GM19023 (cell line): ENCODE data around the gene SLC30A1.
A peak's percentile ranks its signal among the peaks of the same experiment; 100 is the strongest.
"Not testable (repeated sequence)": the region's sequence is repeated elsewhere in the genome, so short reads cannot be mapped to it uniquely, and the experiment has no call there.

Source experiments
- ATAC-seq: cut with Tn5 transposase; IDR thresholded peaks from one replicate; pipeline ENCODE4 v1.9.1; 2021; ENCODE audit warnings: mild to moderate bottlenecking, moderate library complexity; ENCODE audit not compliant: unreplicated experiment

SLC30A1 gene

GRCh38 chr1:211578640-211579439 is at the start of gene SLC30A1:
Gene SLC30A1, minus strand, starts transcription at chr1:211579161. Its CDS starts 549 bp downstream, at chr1:211578612.
- ATAC-seq = peak; percentile 86

- ATAC-seq = no peak
Observed at GRCh38 chr1:211628417-211628816, 49.5 kb upstream of the SLC30A1 start.

GRCh38 chr1:211627259-211627658 is 48.3 kb upstream of the SLC30A1 start:
- no peak for ATAC-seq

- ATAC-seq = not testable (repeated sequence)
Observed at GRCh38 chr1:211625866-211626265, 46.9 kb upstream of the SLC30A1 start.

- no peak for ATAC-seq
Observed at GRCh38 chr1:211625040-211625439, 46.1 kb upstream of the SLC30A1 start.

GRCh38 chr1:211623515-211623914 is 44.6 kb upstream of the SLC30A1 start:
- ATAC-seq = no peak

- ATAC-seq = no peak
Observed at GRCh38 chr1:211621447-211622198, 42.7 kb upstream of the SLC30A1 start.

- no peak for ATAC-seq
Observed at GRCh38 chr1:211620097-211620496, 41.1 kb upstream of the SLC30A1 start.

- no peak for ATAC-seq
Observed at GRCh38 chr1:211619033-211619996, 40.4 kb upstream of the SLC30A1 start.

GRCh38 chr1:211616965-211617297 is 38.0 kb upstream of the SLC30A1 start:
- no peak for ATAC-seq

- no peak for ATAC-seq
Observed at GRCh38 chr1:211616231-211616964, 37.4 kb upstream of the SLC30A1 start.

- no peak for ATAC-seq
Observed at GRCh38 chr1:211614615-211615014, 35.7 kb upstream of the SLC30A1 start.

- no peak for ATAC-seq
Observed at GRCh38 chr1:211613951-211614350, 35.0 kb upstream of the SLC30A1 start.

- no peak for ATAC-seq
Observed at GRCh38 chr1:211613108-211613947, 34.4 kb upstream of the SLC30A1 start.

GRCh38 chr1:211612786-211613107 is 33.8 kb upstream of the SLC30A1 start:
- no peak for ATAC-seq

GRCh38 chr1:211611818-211612217 is 32.9 kb upstream of the SLC30A1 start:
- no peak for ATAC-seq

GRCh38 chr1:211610779-211611556 is 32.0 kb upstream of the SLC30A1 start:
- ATAC-seq = no peak

- ATAC-seq = no peak
Observed at GRCh38 chr1:211609120-211610024, 30.4 kb upstream of the SLC30A1 start.
